Astrocyte of the cerebellum (primary cell): ENCODE measurements around the gene PCARE.

Experiments
- DNase-seq: peaks from one replicate; pipeline ENCODE4 v3.0.0-alpha.2; 2011; ENCODE audit warnings: low read depth
- H3K4me3 ChIP-seq: 2 replicates; pipeline ENCODE4 v1.5.1; 2011; ENCODE audit warnings: mild to moderate bottlenecking, low read depth, low read length, moderate library complexity
- in situ Hi-C: cut with HindIII; loops from 2 replicates; pipeline ENCODE4 v1.10.0; 2017; ENCODE audit warnings: low sequenced_read_pairs
- TF ChIP-seq, protein P1 (sequence below): IDR thresholded peaks from 2 replicates; pipeline ENCODE4 v1.5.1; 2012; ENCODE audit warnings: low read length, low read depth, moderate library complexity, mild to moderate bottlenecking; ENCODE audit errors: missing control alignments

Gene PCARE

DNA sequence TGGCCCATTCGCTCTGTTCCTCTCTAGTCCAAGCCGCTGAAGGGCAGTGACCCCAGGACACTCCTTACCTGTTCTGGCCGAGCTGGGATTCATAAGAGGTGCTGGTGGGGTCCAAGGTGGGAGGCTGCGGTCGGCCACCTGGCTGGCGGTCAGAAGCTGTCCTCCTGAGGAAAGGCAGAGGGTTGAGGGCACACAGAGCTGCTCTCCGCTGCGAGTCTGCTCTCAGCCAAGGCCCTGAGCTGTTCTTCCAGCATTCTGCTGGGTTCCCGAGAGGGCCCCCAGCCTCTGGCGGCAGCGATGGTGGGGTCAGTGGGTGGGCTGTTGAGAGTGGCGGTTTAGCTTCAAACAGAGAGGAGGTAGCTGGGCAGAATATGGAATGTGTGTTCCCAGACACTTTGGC is 3.8 kb downstream of the PCARE start:
- in situ Hi-C loops = no loop called here
- DNase-seq = no peak
- no peak overlapping the region for H3K4me3 ChIP-seq
- TF ChIP-seq, protein P1, sequence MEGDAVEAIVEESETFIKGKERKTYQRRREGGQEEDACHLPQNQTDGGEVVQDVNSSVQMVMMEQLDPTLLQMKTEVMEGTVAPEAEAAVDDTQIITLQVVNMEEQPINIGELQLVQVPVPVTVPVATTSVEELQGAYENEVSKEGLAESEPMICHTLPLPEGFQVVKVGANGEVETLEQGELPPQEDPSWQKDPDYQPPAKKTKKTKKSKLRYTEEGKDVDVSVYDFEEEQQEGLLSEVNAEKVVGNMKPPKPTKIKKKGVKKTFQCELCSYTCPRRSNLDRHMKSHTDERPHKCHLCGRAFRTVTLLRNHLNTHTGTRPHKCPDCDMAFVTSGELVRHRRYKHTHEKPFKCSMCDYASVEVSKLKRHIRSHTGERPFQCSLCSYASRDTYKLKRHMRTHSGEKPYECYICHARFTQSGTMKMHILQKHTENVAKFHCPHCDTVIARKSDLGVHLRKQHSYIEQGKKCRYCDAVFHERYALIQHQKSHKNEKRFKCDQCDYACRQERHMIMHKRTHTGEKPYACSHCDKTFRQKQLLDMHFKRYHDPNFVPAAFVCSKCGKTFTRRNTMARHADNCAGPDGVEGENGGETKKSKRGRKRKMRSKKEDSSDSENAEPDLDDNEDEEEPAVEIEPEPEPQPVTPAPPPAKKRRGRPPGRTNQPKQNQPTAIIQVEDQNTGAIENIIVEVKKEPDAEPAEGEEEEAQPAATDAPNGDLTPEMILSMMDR = no peak

DNA sequence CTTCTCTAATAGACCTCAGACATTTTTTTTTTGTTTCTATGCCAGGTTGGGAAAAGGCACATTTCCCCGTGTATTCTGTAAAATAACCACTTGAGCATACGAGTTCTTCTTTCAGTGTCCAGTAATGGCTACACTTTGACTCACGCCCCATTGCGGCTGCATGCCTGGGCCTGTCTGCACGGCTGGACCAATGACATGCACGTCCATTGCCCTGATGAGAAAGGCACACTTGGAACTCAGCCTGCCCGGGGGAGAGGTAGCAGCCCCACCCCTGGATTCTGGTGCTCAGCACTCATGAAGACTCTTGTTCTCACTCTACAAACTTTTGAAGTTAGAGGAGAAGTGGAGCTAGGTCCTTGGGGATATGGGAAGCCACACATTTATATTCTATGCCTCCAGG is 5.8 kb downstream of the PCARE start:
- TF ChIP-seq, protein P1 = no peak
- in situ Hi-C loops = no loop called here
- DNase-seq = no peak
- no peak overlapping the region for H3K4me3 ChIP-seq

DNA sequence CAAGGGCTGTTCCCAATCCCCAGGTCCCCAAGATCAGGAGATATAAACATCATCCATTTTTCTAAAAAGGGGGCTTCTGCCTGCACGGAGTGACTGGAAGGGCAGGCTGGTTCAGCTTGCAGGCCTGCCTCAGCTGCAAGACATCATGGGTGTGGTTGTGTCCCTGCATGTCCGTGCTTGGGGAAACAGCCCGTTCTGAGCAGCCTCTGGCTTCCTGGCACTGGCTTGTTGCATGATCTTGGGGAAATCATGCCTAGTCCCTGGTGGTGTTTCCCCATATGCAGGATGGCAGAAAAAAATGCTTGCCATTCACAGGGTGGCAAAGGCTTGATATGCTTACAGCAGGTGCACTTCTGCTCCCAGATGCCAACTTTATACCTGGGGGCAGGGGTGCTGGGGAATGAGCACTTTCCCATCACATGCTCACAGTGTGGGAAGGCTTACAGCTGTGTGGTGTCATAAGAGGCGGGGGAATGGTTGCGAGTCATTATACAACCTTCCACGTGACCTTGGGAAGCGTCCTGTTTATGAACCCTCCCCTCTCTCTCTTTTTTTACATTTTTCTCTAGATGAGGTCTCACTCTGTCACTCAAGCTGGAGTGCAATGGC is 7.2 kb downstream of the PCARE start:
- no peak for DNase-seq
- no peak overlapping the region for H3K4me3 ChIP-seq
- in situ Hi-C loops = no loop called here
- TF ChIP-seq, protein P1 = no peak

DNA sequence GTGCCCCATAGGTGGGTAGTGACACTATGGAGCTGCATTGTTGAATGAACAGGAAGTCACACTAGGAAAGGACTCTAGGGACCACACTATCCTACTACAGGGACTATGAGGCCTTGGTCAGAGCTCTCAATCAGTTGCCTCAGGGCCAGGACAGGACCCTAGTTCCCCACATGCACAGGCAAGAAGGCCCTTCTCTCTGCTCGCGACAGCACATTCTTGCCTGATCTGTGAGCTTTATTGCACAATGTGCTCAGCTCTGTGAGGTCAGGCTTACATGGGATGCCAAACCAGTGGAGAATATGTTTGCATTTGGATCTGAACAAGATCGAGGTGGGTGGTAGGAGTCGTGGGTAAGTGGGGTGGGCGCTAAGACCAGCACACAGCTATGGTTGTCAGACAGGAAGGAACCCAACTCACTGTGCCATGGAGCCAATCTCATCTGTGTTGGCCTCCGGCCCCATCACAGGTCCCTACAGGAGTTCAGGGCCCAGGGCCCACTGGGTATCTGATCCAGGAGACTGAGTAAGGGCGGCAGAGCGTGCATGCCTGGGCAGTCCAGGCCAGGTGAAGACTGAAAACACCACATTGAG is 8.0 kb downstream of the PCARE start:
- no peak for DNase-seq
- TF ChIP-seq, protein P1 = no peak
- no peak overlapping the region for H3K4me3 ChIP-seq
- in situ Hi-C loops = no loop called here

DNA sequence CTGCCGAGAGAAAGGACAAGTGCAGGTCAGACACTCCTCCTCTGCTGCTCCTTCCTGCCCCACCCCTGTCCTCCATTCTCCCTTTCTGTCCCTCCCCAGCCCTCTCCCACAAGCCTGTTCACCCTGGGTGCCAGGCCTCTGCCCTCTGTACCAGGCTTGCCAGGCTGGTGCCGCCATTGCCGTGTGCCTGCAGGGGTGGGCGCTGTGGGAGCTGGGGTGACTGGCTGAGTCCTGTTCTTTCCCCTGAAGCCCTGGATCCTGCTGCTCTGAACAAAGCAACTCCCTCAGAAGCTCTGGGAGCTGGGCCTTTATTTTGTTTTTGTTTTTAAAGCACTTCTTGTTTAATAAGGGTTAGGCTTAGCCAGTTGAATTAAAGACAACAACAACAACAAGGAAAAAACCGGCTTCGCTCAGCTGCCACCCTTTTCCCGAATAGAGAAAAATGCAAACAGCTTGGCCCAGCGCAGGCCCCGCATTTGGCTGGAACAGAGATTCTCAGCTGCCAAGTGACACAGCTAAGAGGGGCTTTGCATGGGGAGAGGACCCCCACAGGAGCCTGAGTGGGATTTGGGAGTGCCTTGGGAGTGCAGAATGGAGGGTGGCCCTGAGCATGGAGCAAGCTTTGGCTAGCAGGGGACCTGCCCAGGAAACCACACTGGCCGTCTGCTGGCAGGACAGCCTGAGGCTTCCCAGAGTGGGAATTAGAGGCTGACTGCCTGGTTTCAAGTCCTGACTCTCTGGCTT is 9.1 kb downstream of the PCARE start:
- H3K4me3 ChIP-seq = no peak overlapping the region
- no peak for DNase-seq
- TF ChIP-seq, protein P1 = no peak
- in situ Hi-C loops = no loop called here

DNA sequence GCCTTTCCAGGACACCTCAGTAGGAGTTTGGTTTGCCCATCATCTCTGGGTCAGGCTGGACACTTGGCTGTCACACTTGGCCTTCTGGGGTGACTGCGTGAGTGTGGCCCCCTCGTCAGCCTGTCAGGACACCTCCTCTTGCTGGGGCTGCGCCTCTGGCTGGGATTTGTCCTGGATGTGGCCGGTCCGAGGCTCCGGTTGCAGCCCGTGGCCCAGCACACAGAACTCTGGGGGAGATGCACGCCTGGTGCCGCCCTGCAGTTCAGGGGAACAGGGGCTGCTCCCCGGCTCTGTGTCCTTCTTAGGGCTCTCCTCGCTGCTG is 9.6 kb downstream of the PCARE start:
- DNase-seq = no peak
- TF ChIP-seq, protein P1 = no peak
- H3K4me3 ChIP-seq = no peak overlapping the region
- in situ Hi-C loops = no loop called here
